Glomerular visceral epithelial cell (primary cell): ENCODE results near the gene MTA3.
A peak's percentile ranks its signal among the peaks of the same experiment; 100 is the strongest.
"Not testable (repeated sequence)": the region's sequence is repeated elsewhere in the genome, so short reads cannot be mapped to it uniquely, and the experiment has no call there.

ENCODE experiments used
- DNase-seq: peaks from one replicate; pipeline ENCODE4 v3.0.0-alpha.2; 2016; ENCODE audit errors: extremely low spot score

The MTA3 gene

DNA sequence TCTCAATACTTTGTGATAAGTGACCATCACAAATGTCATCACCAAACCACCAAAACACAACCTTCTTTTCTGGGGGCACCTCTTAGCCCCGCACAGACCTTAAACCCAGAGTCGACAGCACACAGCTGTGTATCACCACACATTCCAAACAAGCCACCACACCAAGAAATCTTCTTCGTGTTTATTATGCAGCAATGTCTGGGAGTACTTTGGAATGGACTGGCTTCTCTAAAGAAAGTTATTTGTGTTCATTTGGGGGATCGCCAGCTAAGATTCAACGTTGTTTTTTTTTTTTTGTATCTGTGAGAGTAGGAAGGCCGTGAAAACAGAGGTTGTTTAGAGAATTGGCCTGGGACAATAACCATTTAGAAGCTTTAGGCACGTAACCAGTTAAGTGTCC lies 1.1 kb upstream of the MTA3 start:
- DNase-seq: no peak

DNA sequence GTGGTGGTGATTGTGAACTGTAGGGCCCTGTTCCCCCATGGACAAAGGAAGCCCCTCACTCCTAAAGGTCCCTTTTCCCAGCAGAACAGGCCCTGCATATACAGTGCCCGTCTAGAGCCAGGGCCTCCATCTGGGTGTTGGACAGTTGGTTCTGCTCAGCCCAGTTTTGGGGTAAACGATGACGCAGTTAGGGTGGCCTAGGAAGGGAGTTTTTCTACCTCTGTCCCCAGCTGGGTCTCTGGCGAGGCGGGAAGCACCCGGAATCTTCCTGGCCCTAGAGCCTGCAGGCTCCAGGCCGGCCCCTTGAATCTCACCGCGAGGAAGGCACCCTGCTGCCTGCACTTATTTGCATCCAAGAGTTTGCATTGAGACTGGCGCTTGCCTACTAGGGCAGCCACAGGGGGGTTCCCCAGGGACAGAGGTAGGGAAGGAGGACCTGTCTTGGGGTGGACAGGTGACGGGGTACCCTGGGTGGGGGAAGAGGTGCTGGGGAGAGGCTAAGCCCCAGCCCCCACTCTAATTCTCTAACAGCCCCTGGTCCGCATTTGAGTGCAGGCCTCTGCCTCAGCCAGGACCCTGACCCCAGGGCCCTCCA lies 529 bp upstream of the MTA3 start:
- DNase-seq: no peak

DNA sequence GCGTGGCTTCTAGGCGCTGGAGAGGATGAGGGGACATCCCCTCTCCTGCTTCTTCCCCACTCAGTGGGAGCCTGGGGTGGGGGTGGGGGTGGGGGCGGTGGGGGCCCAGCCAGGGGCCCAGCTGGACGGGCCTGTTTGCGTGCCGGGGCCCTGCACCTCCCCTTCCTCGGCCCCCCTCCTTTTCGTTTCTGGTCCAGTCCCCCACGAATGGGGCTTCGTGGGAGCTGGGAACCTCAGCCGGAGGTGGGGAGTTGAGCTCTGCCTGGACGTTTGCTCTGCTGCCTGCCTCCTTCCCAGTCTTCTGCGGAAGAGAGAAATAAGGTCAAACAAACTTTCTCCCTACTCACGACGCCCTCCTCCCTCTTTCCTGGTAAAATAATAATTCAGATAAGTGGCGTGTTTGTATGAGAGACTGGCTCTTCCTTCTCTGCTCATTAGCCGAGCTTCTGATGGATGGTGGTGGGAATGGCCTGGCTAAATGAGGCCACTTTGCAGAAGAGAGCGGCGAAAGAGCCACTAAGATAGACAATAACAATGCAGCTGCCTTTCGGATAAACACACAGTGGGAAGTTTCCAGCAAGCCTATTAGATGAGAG lies 782 bp downstream of the MTA3 start:
- peak; percentile 31 for DNase-seq

DNA sequence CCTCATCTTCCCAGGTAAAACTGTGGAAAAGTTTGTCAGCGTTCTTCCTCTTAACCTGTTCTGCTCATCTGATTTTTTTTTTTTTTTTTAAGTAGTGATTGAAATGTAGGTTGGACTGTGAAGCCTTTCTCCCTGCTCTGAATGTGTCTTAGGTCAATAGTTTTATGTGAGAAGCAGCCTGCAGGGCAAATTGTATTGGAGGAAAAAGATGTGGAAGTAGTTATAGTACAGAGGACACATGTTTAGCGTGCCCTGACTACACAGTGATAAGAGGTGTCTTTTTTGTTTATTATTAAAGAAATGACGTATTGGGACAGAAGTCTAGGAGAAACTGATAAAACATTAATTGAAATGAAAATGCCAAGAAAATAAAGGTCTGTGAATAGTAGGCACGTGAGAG lies 1.5 kb downstream of the MTA3 start:
- DNase-seq: no peak

DNA sequence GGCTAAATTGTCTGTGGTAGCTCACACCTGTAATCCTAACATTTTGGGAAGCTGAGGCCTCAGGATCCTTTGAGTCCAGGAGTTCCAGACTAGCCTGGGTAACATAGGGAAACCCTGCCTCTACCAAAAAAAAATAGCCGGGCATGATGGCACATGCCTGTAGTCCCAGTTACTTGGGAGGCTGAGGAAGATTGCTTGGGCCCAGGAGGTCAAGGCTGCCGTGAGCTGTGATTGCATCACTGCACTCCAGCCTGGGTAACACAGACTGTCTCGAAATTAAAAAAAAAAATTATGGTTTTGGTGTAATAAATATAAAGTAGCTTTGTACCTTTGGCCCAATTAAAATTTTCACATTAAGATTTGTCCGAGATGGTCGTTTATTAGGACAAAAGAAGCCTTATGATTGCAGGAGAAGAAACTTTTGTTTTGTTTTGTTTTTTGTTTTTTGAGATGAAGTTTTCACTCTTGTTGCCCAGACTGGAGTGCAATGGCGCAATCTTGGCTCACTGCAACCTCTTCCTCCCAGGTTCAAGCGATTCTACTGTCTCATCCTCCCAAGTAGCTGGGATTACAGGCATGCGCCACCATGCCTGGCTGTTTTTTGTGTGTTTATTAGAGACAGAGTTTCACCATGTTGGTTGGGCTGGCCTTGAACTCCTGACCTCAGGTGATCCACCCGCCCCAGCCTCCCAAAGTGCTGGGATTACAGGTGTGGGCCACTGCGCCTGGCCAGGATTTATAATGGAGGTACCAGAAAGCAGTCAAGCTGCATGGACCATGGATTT lies 4.1 kb downstream of the MTA3 start:
- no peak for DNase-seq

DNA sequence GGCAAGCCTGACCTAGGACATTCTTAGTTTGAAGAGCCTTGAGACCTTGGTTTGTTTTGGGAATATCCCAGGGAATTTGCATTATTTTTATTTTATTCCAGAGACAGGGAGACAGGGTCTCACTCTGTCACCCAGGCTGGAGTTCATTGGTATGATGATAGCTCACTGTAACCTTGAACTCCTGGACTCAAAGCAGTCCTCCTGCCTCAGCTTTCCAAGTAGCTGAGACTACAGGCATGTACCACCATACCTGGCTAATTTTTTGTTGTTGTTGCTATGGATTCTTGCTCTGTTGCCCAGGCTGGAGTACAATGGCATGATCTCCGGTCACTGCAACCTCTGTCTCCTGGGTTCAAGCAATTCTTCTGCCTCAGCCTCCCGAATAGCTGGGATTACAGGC lies 4.8 kb downstream of the MTA3 start:
- DNase-seq: no peak

DNA sequence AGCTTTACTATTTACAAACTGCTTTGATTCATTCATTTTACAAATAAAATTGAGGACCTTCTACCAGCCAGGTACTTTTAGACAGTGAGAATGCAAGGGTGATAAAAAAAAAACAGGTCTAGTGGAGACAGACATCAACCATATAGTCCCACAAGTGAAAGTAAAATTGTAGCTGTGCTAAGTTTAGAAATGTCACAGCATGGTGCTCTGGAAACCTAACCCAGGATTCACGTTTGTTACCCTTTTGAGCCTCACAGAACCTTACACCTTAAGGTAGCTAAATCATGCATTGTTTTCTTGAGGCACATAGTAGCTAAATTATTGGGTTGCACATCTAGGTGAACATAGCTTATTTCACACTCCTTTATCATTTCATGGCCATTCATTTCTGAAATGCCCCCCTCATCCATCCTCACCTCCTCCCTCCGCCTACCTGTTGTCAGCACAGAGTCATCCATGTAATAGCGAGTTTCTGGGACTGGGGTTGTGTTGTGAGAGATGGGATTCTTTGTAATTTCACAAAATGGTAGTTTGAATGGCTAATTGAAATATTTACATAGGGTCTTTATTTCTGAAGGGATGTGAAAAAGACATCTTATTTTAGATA lies 7.1 kb downstream of the MTA3 start:
- DNase-seq: no peak

DNA sequence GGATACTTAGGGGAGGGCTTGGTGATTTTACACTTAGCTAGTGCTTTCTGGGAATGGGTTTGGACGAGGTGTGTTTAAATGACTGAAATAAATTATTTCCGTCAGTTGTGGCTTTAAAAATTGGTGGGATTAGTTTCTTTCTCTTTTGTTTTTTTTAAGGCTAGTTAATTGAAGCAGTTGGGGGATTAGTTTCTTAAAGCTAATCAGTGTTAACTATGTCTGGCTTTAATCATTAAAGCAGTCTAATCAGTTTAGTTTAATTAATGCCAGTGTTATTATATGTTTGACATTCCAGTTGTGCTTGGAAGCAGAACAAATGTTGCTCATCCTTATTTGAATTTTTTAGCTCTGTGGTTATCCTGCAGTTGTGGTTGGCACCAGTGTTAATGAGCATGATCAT lies 10.2 kb downstream of the MTA3 start:
- no peak for DNase-seq

DNA sequence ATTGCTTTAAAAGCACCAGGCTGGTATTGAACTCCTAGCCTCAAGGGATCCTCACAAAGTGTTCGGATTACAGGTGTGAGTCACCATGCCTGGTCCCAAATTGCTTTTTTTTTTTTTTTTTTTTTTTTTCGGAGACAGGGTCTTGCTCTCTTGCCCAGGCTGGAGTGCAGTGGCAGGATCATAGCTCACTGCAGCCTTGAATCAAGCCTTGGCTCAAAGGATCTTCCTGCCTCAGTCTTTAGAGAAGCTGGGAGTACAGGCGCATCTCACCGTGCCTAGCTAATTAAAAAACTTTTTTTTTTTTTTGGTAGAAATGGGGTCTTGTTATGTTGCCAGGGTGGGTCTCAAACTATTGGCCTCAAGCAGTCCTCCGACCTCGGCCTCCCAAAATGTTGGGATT lies 12.8 kb downstream of the MTA3 start:
- no peak for DNase-seq

DNA sequence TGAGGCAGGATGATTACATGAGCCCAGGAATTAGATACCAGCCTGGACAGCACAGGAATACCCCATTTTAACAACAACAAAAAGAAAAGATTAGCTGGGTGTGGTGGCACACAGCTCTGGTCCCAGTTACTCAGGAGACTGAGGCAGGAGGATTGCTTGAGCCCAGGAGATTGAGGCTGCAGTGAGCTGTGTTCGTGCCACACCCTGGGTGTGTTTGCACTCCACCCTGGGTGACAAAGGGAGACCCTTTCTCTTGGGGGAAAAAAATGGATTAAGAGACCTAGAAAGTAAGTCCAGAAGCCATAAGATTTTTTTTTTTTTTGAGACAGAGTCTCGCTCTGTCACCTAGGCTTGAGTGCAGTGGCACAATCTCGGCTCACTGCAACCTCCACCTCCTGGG lies 16.2 kb downstream of the MTA3 start:
- not testable (repeated sequence) for DNase-seq

DNA sequence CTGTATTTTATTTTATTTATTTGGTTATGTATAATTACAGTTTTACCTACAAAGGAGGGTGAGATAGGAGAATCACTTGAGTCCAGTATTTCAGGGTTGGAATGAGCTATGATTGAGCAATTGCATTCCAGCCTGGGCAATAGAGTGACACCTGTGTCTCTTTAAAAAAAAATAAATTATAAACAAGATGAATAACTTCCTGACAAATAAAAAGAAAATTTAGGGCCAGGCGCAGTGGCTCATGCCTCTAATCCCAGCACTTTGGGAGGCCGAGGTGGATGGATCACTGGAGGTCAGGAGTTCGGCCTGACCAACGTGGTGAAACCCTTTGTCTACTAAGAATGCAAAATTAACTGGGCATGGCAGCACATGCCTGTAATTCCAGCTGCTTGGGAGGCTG lies 17.3 kb downstream of the MTA3 start:
- no peak for DNase-seq

DNA sequence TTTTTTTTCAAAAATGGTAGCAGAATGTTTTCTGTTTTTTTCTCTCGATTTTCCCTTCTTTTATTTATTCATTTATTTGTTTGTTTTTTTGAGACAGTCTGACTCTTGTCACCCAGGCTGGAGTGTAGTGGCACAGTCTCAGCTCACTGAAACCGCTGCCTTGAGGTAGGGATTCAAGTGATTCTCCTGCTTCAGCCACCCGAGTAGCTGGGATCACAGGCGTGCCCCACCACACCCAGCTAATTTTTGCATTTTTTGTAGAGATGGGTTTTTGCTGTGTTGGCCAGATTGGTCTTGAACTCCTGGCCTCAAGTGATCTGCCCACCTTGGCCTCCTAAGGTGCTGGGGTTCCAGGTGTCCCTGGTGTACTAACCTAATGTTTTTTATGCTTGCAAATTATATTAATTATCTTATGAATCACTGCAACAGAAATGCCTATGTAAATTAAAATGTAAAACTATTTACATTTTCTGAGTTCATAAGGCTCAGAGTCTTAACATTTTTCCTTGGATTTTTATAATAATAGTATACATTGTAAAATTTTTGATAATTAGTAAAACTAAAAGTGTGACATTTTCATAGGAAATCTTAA lies 19.2 kb downstream of the MTA3 start:
- DNase-seq: no peak

DNA sequence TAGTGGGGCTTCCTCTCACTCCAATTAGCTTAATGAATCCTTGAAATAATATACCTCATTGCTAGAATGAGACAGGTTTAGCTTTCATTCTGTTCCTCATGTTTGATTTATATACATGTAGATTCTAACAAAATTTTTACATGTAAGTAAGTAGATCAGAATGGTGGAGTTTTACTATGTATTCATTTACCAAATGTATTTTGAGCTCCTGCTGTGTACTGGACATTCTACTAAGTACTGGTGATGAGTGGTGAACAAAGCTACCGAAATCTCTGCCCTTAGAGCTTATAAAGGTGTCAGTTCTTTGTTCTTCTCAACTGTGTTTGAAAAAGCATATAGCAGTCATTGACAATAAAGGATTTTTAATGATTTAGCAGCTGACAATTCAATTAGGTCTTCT lies 19.7 kb downstream of the MTA3 start:
- no peak for DNase-seq

DNA sequence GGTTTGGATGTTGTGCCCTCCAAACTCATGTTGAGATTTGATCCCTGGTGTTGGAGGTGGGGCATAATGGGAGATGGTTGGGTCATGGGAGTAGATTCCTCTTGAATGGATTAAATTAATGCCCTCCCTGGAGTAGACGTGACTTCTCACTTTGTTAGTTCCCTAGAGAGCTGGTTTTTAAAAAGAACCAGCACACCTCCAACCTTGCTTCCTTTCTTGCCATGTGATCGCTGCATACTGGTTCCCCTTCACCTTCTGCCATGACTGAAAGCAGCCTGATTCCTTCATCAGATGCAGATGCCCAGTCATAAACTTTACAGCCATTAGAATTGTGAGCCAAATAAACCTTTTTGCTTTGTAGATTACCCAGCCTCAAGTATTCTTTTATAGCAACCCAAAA lies 21.7 kb downstream of the MTA3 start:
- DNase-seq: no peak

DNA sequence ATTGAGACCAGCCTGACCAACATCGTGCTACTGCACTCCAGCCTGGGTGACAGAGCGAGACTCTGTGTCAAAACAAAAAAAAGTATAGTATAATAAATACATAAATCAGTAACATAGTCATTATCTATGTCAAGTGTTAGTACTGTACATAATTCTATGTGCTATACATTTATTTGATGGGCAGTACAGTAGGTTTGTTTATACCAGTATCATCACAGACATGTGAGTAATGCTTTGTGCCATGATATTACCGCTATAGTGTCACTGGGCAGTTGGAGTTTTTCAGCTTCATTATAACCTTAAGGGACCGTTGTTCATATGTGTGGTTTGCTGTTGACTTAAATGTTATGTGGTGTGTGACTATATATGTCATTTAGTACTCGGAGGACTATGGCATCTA lies 24.9 kb downstream of the MTA3 start:
- no peak for DNase-seq

DNA sequence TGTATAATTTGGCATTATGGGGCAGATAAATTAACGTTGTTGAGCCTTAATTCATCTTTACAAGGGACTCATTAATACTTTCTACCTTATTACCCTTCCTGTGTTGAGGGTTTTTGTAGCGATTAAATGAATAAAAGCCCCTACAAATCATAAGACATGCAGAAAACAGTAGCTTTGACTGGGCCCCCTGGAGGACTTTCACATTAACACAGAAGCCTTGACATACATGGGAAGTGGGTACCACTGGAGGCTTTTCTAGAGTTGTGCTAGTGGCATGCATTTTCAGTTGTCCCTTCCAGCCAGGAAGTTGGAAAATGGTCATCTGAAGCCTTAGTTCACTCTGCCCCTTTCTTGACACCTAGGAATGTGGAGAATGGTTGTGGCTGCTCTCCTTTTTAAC lies 30.2 kb downstream of the MTA3 start:
- DNase-seq: no peak

DNA sequence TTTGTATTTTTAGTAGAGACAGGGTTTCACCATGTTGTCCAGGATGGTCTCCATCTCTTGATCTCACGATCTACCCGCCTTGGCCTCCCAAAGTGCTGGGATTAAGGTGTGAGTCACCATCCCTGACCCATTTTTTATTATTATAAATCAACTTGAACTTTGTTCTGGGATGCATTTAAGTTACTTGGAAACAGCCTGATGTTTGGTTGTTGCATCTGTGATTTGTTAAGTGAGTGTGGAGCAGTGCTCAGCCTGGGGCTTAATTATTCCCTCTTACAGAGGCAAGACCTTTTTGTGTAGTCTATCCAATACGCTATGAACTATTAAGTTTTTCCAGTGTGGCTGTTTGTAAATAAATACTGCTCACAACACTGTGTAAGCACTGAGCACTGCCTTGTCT lies 32.6 kb downstream of the MTA3 start:
- no peak for DNase-seq

DNA sequence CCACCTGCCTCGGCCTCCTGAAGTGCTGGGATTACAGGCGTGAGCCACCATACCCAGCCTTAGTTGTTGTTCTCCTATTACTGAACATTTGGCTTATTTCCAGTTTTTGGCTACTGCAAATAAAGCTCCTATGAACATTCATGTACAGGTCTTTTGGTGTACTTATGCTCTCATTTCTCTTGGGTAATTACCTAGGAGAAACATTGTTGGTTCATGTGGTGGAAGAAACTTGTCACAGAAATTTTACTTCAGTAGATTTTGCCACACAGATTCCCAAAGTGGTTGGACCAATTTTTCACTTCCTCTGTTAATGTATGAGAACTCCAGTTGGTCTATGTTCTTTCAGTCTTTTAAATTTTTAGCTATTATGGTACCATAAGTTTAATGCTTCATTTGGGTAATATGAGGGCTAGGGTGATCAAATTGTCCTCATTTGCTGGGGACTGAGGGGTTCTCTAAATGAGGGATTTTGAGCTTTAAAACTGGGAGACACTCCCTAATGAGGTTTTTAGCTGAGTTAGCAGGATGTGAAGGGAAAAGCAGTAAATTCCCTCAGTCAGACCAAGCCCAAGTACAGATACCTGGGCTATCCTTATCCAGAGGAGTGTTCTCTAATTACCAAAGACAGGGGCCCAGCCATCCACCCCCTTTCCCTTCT lies 33.9 kb downstream of the MTA3 start:
- DNase-seq: no peak

DNA sequence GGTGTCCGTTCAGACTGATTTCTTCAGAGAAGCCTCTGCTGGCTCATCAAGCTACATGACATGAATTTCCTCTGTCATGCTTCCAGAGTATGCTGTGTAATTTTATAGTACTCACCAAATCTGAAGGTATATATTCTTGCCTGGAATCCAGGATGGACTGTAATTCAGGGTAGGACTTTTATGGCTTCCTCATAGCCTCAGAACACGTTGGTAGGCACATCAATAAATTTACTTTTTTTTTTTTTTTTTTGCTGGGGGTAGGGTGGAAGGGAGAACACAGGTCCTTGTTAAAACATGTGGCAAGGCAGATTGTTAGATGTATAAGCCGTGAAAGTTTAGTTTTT lies 34.4 kb downstream of the MTA3 start:
- DNase-seq: no peak

DNA sequence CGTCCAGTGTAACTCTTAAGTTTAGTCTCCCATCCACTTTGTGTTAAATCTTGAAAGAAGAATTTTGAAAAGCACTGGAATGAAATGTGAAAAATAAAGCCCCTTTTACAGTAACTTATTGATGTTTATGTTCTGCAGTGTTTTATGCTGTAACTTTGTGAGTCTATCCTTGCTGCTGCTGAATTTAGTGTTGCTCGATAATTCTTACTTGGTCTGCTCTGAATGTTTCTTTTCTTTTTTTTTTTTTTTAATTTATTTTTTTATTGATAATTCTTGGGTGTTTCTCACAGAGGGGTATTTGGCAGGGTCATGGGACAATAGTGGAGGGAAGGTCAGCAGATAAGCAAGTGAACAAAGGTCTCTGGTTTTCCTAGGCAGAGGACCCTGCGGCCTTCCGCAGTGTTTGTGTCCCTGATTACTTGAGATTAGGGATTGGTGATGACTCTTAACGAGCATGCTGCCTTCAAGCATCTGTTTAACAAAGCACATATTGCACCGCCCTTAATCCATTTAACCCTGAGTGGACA lies 36.0 kb downstream of the MTA3 start:
- DNase-seq: not testable (repeated sequence)

DNA sequence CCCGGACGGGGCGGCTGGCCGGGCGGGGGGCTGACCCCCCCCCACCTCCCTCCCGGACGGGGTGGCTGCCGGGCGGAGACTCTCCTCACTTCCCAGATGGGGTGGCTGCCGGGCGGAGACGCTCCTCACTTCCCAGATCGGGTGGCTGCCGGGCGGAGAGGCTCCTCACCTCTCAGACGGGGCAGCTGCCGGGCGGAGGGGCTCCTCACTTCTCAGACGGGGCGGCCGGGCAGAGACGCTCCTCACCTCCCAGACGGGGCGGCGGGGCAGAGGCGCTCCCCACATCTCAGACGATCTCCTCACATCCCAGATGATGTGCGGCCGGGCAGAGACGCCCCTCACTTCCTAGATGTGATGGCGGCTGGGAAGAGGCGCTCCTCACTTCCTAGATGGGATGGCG lies 37.7 kb downstream of the MTA3 start:
- not testable (repeated sequence) for DNase-seq

DNA sequence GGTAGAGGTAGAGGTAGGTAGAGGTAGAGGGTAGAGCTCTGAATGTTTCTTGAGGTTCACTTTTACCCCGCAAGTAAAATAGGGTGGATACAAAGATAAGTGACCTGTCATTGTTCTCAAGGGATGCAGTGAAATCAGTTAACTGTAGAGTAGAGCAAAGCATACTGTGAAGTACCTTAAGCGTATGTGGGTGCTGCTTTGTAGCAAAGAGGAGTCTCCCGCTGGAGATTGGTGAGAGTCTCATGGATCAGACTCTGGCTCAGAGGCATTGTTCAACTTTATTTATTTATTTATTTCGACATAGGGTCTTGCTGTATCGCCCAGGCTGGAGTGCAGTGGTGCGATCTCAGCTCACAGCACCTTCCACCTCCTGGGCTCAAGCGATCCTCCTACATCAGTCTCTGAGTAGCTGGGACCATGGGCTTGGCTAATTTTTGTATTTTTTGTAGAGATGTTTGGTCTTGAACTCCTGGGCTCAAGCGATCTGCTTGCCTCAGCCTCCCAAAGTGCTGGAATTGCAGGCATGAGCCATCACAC lies 38.7 kb downstream of the MTA3 start:
- DNase-seq: no peak
